ENCODE data around the gene NUCB2.

The NUCB2 gene

GRCh38 chr11:17354601-17354991, 78.1 kb downstream of the NUCB2 start:
- peak; percentile 54 for DNase-seq (ENCODE audit: low spot score)

GRCh38 chr11:17366495-17366894, 90.0 kb downstream of the NUCB2 start:
- Histone ChIP-seq H3K23ac (ENCODE audit: low read depth, low read length, poor library complexity) (no peak overlapping the region), H2BK12ac (ENCODE audit: low read length) (no peak overlapping the region), H3K27me3 (ENCODE audit: control insufficient read depth in 3 of 3, insufficient read depth in 3 of 3, low read depth in 1 of 3, low read length in 3 of 3) (no peaks in the 10 kb centered on the region), H4K8ac (ENCODE audit: low read depth, low read length) (no peak overlapping the region), H3K9ac (ENCODE audit: low read depth, low read length, poor library complexity) (no peak overlapping the region), H2BK5ac (ENCODE audit: low read length) (no peak overlapping the region), H3K4ac (ENCODE audit: low read length) (no peak overlapping the region), H2AFZ (ENCODE audit: low read length) (no peak overlapping the region), H3K14ac (ENCODE audit: low read length) (no peak overlapping the region), H2BK120ac (ENCODE audit: low read depth, low read length) (no peak overlapping the region), H3K9me3 (replicated peaks in 1 of 2; ENCODE audit: control insufficient read depth in 2 of 2, insufficient read depth in 1 of 2, low read depth in 1 of 2, low read length in 2 of 2) (peaks cover 21 to 71% of the 10 kb centered on the region in 2 donors), H3K27ac (replicated peaks; ENCODE audit: low read length) (no peak overlapping the region), H3K4me2 (ENCODE audit: insufficient read depth, low read length, poor library complexity, severe bottlenecking) (no peak overlapping the region), H3K36me3 (replicated peaks in 1 of 2; ENCODE audit: control insufficient read depth in 2 of 2, insufficient read depth in 2 of 2, low read length in 2 of 2) (peaks cover 4 to 83% of the 10 kb centered on the region in 2 donors), H3K4me1 (ENCODE audit: control insufficient read depth in 2 of 2, insufficient read depth in 1 of 2, low read depth in 1 of 2, low read length in 2 of 2) (no peaks in the 10 kb centered on the region), H3K18ac (ENCODE audit: low read length) (no peak overlapping the region), H2AK5ac (ENCODE audit: low read depth, low read length) (no peak overlapping the region), H4K91ac (ENCODE audit: low read depth, low read length, poor library complexity) (no peak overlapping the region), H2BK15ac (ENCODE audit: low read length) (no peak overlapping the region), H3K79me1 (ENCODE audit: low read depth, low read length) (no peaks in the 10 kb centered on the region), H3K4me3 (ENCODE audit: low read length in 2 of 2) (no peak overlapping the region)
- no peak for DNase-seq (ENCODE audit: low spot score)
- no CpG with 5 or more reads among the region's 1 CpG for WGBS, 2 donors (ENCODE audit: extremely low coverage in 2 of 2, insufficient read length in 2 of 2, insufficient replicate concordance in 1 of 2)

More at GRCh38 chr11:17354601-17354991, 78.1 kb downstream of the NUCB2 start:
- Histone ChIP-seq H3K23ac (ENCODE audit: low read depth, low read length, poor library complexity) (no peak overlapping the region), H2AFZ (ENCODE audit: low read length) (no peak overlapping the region), H3K27ac (replicated peaks; ENCODE audit: low read length) (no peak overlapping the region), H3K79me1 (ENCODE audit: low read depth, low read length) (no peaks in the 10 kb centered on the region), H3K4me1 (ENCODE audit: control insufficient read depth in 2 of 2, insufficient read depth in 1 of 2, low read depth in 1 of 2, low read length in 2 of 2) (peaks cover 2 to 3% of the 10 kb centered on the region in 2 donors), H2AK5ac (ENCODE audit: low read depth, low read length) (no peak overlapping the region), H3K36me3 (replicated peaks in 1 of 2; ENCODE audit: control insufficient read depth in 2 of 2, insufficient read depth in 2 of 2, low read length in 2 of 2) (peaks cover 0 to 30% of the 10 kb centered on the region in 2 donors), H3K9ac (ENCODE audit: low read depth, low read length, poor library complexity) (no peak overlapping the region), H3K4me2 (ENCODE audit: insufficient read depth, low read length, poor library complexity, severe bottlenecking) (no peak overlapping the region), H2BK12ac (ENCODE audit: low read length) (no peak overlapping the region), H3K4ac (ENCODE audit: low read length) (no peak overlapping the region), H3K4me3 (ENCODE audit: low read length in 2 of 2) (peak overlapping the region in 1 of 2 donors; percentile 54), H3K18ac (ENCODE audit: low read length) (no peak overlapping the region), H4K91ac (ENCODE audit: low read depth, low read length, poor library complexity) (no peak overlapping the region), H4K8ac (ENCODE audit: low read depth, low read length) (no peak overlapping the region), H2BK15ac (ENCODE audit: low read length) (no peak overlapping the region), H2BK120ac (ENCODE audit: low read depth, low read length) (no peak overlapping the region), H3K9me3 (replicated peaks in 1 of 2; ENCODE audit: control insufficient read depth in 2 of 2, insufficient read depth in 1 of 2, low read depth in 1 of 2, low read length in 2 of 2) (peaks cover 0 to 23% of the 10 kb centered on the region in 2 donors), H2BK5ac (ENCODE audit: low read length) (no peak overlapping the region), H3K27me3 (ENCODE audit: control insufficient read depth in 3 of 3, insufficient read depth in 3 of 3, low read depth in 1 of 3, low read length in 3 of 3) (peaks cover 0 to 31% (median 5%) of the 10 kb centered on the region in 3 experiments), H3K14ac (ENCODE audit: low read length) (no peak overlapping the region)
- no CpG with 5 or more reads among the region's 3 CpGs for WGBS, 2 donors (ENCODE audit: extremely low coverage in 2 of 2, insufficient read length in 2 of 2, insufficient replicate concordance in 1 of 2)

- Histone ChIP-seq H2BK120ac (ENCODE audit: low read depth, low read length) (no peak overlapping the region), H3K36me3 (replicated peaks in 1 of 2; ENCODE audit: control insufficient read depth in 2 of 2, insufficient read depth in 2 of 2, low read length in 2 of 2) (peaks cover 4 to 94% of the 10 kb centered on the region in 2 donors), H3K4ac (ENCODE audit: low read length) (no peak overlapping the region), H3K23ac (ENCODE audit: low read depth, low read length, poor library complexity) (no peak overlapping the region), H2AK5ac (ENCODE audit: low read depth, low read length) (no peak overlapping the region), H3K18ac (ENCODE audit: low read length) (no peak overlapping the region), H2AFZ (ENCODE audit: low read length) (no peak overlapping the region), H3K27ac (replicated peaks; ENCODE audit: low read length) (no peak overlapping the region), H3K4me2 (ENCODE audit: insufficient read depth, low read length, poor library complexity, severe bottlenecking) (no peak overlapping the region), H4K8ac (ENCODE audit: low read depth, low read length) (no peak overlapping the region), H4K91ac (ENCODE audit: low read depth, low read length, poor library complexity) (no peak overlapping the region), H2BK12ac (ENCODE audit: low read length) (no peak overlapping the region), H3K14ac (ENCODE audit: low read length) (no peak overlapping the region), H3K79me1 (ENCODE audit: low read depth, low read length) (no peaks in the 10 kb centered on the region), H3K4me3 (ENCODE audit: low read length in 2 of 2) (no peak overlapping the region), H2BK15ac (ENCODE audit: low read length) (no peak overlapping the region), H3K9ac (ENCODE audit: low read depth, low read length, poor library complexity) (no peak overlapping the region), H3K4me1 (ENCODE audit: control insufficient read depth in 2 of 2, insufficient read depth in 1 of 2, low read depth in 1 of 2, low read length in 2 of 2) (no peaks in the 10 kb centered on the region), H3K27me3 (ENCODE audit: control insufficient read depth in 3 of 3, insufficient read depth in 3 of 3, low read depth in 1 of 3, low read length in 3 of 3) (no peaks in the 10 kb centered on the region), H3K9me3 (replicated peaks in 1 of 2; ENCODE audit: control insufficient read depth in 2 of 2, insufficient read depth in 1 of 2, low read depth in 1 of 2, low read length in 2 of 2) (peaks cover 35 to 83% of the 10 kb centered on the region in 2 donors), H2BK5ac (ENCODE audit: low read length) (no peak overlapping the region)
- no peak for DNase-seq (ENCODE audit: low spot score)
- WGBS, 2 donors (ENCODE audit: extremely low coverage in 2 of 2, insufficient read length in 2 of 2, insufficient replicate concordance in 1 of 2) = no CpG with 5 or more reads among the region's 3 CpGs
Measured at GRCh38 chr11:17368551-17368950, 92.0 kb downstream of the NUCB2 start.

- peaks cover 4 to 94% of the 10 kb centered on the region in 2 donors for H3K36me3 ChIP-seq (replicated peaks in 1 of 2; ENCODE audit: control insufficient read depth in 2 of 2, insufficient read depth in 2 of 2, low read length in 2 of 2)
- H3K14ac ChIP-seq (ENCODE audit: low read length) = no peak overlapping the region
- no peak overlapping the region for H2BK120ac ChIP-seq (ENCODE audit: low read depth, low read length)
- no peak overlapping the region for H3K23ac ChIP-seq (ENCODE audit: low read depth, low read length, poor library complexity)
- H3K79me1 ChIP-seq (ENCODE audit: low read depth, low read length) = no peaks in the 10 kb centered on the region
- H3K4ac ChIP-seq (ENCODE audit: low read length) = no peak overlapping the region
- H2AK5ac ChIP-seq (ENCODE audit: low read depth, low read length) = no peak overlapping the region
- H3K27me3 ChIP-seq (ENCODE audit: control insufficient read depth in 3 of 3, insufficient read depth in 3 of 3, low read depth in 1 of 3, low read length in 3 of 3) = no peaks in the 10 kb centered on the region
- H3K4me1 ChIP-seq (ENCODE audit: control insufficient read depth in 2 of 2, insufficient read depth in 1 of 2, low read depth in 1 of 2, low read length in 2 of 2) = no peaks in the 10 kb centered on the region
- H2BK15ac ChIP-seq (ENCODE audit: low read length) = no peak overlapping the region
- no peak overlapping the region for H3K18ac ChIP-seq (ENCODE audit: low read length)
- H2AFZ ChIP-seq (ENCODE audit: low read length) = no peak overlapping the region
- H3K4me2 ChIP-seq (ENCODE audit: insufficient read depth, low read length, poor library complexity, severe bottlenecking) = no peak overlapping the region
- no peak overlapping the region for H2BK12ac ChIP-seq (ENCODE audit: low read length)
- H3K9ac ChIP-seq (ENCODE audit: low read depth, low read length, poor library complexity) = no peak overlapping the region
- no peak overlapping the region for H4K8ac ChIP-seq (ENCODE audit: low read depth, low read length)
- no peak overlapping the region for H3K27ac ChIP-seq (replicated peaks; ENCODE audit: low read length)
- H3K4me3 ChIP-seq (ENCODE audit: low read length in 2 of 2) = no peak overlapping the region
- H4K91ac ChIP-seq (ENCODE audit: low read depth, low read length, poor library complexity) = no peak overlapping the region
- no peak for DNase-seq (ENCODE audit: low spot score)
- H3K9me3 ChIP-seq (replicated peaks in 1 of 2; ENCODE audit: control insufficient read depth in 2 of 2, insufficient read depth in 1 of 2, low read depth in 1 of 2, low read length in 2 of 2) = peaks cover 40 to 84% of the 10 kb centered on the region in 2 donors
- no peak overlapping the region for H2BK5ac ChIP-seq (ENCODE audit: low read length)
Measured at GRCh38 chr11:17369094-17369493, 92.6 kb downstream of the NUCB2 start.

Data from neuronal stem cell (in vitro differentiated cells).